MM.1S (cell line): ENCODE results near the gene WDR37.

Source experiments
- CTCF ChIP-seq: fragments of 300-600 bp; sonication (generic); IDR thresholded peaks from 2 replicates; pipeline ENCODE4 v1.5.1; 2016; ENCODE audit warnings: antibody characterized with exemption, low read length, mixed read lengths
- EZH2 ChIP-seq: fragments of 300-600 bp; sonication (generic); optimal IDR thresholded peaks from 2 replicates; pipeline ENCODE3; 2017; ENCODE audit warnings: low read depth, mild to moderate bottlenecking, antibody characterized with exemption, low read length, mixed read lengths
- EZH2phosphoT487 ChIP-seq: fragments of 300-600 bp; sonication (generic); IDR thresholded peaks from 2 replicates; pipeline ENCODE4 v1.6.1; 2018; ENCODE audit warnings: antibody characterized with exemption, low read length

DNA sequence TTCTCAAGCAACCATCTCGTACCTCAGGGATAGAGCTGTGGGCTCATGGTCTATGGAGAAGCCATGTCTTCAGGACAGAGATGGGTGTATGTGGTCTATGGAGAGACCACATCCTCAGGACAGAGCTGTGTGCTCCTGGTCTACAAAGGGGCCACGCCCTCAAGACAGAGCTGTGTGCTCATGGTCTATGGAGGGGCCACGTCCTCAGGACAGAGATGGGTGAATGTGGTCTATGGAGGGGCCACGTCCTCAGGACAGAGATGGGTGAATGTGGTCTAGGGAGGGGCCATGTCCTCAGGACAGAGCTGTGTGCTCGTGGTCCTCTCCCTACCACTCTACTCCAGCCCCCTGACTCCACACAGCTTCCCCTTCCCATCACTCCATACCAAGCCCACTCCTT lies 117.8 kb downstream of the WDR37 start:
- TF ChIP-seq CTCF (no peak), EZH2phosphoT487 (no peak), EZH2 (no peak)
